ENCODE measurements around the gene OXLD1.

Gene OXLD1

GRCh38 chr17:81702934-81703746 is 36.7 kb upstream of the OXLD1 start, which contains the start of gene MRPL12:
TSS of gene MRPL12 (plus strand) at chr17:81703367. CDS start at chr17:81703502, 135 bp downstream.
- peak; percentile 82 for DNase-seq (ENCODE audit: low read depth)

DNA sequence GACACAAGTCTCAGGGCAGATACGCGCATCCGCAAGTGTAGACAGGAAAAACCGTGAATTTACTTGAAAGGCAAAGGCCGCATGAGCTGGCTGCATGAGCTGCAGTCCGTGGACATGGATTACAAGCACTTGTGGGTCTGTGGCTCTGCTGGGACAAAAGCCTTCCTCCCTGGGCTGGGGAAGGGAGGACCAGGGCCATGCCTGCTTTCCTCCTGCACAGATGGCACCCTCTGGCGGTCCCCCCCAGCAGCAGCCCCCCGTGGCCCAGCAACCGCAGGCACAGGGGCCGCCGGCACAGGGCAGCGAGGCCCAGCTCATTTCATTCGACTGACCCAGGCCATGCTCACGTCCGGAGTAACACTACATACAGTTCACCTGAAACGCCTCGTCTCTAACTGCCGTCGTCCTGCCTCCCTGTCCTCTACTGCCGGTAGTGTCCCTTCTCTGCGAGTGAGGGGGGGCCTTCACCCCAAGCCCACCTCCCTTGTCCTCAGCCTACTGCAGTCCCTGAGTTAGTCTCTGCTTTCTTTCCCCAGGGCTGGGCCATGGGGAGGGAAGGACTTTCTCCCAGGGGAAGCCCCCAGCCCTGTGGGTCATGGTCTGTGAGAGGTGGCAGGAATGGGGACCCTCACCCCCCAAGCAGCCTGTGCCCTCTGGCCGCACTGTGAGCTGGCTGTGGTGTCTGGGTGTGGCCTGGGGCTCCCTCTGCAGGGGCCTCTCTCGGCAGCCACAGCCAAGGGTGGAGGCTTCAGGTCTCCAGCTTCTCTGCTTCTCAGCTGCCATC is 35.1 kb upstream of the OXLD1 start:
- DNase-seq (ENCODE audit: low read depth) = no peak

DNA sequence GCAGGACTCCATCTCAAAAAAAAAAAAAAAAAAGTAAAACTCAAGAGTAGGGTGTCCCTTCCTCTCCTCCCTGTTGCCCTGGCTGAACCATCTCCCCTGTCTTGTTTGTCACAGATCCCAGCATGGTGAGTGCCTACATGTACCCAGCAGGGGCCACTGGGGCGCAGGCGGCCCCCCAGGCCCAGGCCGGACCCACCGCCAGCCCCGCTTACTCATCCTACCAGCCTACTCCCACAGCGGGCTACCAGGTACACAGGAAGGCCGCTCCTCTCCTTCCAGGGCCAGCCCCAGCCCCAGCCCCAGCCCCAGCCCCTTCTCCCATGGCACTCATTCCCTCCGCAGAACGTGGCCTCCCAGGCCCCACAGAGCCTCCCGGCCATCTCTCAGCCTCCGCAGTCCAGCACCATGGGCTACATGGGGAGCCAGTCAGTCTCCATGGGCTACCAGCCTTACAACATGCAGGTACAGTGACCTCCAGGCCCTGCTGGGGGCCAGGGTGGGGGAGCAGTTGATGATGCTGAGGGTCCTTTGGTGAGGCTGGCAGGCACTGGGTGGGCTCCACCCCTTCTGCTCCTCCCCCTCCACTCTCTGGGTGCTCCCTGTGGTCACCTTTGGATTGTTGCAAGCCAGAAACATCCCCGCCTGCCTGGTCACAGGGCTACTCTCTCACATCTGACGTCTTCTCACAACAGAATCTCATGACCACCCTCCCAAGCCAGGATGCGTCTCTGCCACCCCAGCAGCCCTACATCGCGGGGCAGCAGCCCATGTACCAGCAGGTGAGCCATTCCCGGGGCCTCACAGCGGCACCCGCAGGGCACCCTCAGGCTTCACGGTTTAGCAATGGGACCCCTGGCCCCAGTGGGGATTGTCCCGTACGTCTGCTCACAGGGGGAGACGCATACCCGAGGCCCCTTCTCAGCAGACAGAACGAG is 34.2 kb upstream of the OXLD1 start:
- DNase-seq (ENCODE audit: low read depth) = no peak

GRCh38 chr17:81697261-81698044 is 31.0 kb upstream of the OXLD1 start:
- no peak for DNase-seq (ENCODE audit: low read depth)

DNA sequence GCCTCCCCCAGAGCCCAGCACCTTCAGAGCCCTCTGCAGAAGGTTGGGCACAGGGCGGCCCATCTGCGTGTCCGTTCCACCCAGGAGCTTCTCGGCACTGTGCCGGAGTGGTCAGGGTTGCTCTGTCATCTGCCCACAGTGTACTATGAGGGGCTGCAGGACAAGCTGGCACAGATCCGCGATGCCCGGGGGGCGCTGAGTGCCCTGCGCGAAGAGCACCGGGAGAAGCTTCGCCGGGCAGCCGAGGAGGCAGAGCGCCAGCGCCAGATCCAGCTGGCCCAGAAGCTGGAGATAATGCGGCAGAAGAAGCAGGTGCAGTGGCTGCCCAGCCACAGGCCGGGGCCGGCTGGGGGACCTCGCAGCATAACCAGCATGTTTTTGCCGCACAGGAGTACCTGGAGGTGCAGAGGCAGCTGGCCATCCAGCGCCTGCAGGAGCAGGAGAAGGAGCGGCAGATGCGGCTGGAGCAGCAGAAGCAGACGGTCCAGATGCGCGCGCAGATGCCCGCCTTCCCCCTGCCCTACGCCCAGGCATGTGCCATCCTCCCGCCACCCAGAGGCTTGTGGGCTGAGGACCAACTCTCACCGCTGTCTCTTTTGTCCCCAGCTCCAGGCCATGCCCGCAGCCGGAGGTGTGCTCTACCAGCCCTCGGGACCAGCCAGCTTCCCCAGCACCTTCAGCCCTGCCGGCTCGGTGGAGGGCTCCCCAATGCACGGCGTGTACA is 30.0 kb upstream of the OXLD1 start:
- no peak for DNase-seq (ENCODE audit: low read depth)

- no peak for DNase-seq (ENCODE audit: low read depth)
These were observed 29.4 kb upstream of the OXLD1 start for GRCh38 chr17:81695801-81696200.

DNA sequence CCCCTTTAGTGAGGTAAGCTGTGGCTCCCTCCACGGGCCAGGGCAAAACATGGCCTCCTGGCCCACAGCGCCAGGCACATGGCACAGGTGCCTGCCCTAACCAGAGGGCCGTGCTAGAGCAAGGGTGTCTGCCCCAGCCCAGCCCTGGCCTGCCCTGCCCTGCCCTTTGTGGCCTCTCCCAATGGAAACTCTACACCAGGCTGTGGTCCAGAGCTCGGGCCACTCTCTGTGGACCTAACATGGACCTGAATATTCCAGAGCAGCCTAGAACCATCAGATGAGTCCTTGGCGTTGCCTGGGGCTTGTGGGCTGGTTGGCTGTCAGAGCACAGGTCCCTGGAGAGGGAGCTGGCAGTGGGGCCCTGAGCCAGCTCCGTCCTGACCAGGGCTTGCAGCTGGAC is 28.8 kb upstream of the OXLD1 start:
- no peak for DNase-seq (ENCODE audit: low read depth)

DNA sequence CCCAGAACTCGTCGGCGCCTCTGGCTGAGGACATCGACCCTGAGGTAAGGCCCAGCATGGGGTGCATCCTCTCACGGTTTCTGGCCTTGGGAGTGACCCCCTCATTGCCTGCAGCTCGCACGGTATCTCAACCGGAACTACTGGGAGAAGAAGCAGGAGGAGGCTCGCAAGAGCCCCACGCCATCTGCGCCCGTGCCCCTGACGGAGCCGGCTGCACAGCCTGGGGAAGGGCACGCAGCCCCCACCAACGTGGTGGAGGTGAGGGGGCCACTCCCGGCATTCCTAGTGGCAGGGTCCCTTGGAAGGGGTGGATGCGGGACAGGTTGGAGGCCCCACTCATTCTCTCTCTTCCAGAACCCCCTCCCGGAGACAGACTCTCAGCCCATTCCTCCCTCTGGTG is 28.4 kb upstream of the OXLD1 start:
- DNase-seq (ENCODE audit: low read depth) = no peak

- no peak for DNase-seq (ENCODE audit: low read depth)
These were observed 27.3 kb upstream of the OXLD1 start for GRCh38 chr17:81693509-81694210.

DNA sequence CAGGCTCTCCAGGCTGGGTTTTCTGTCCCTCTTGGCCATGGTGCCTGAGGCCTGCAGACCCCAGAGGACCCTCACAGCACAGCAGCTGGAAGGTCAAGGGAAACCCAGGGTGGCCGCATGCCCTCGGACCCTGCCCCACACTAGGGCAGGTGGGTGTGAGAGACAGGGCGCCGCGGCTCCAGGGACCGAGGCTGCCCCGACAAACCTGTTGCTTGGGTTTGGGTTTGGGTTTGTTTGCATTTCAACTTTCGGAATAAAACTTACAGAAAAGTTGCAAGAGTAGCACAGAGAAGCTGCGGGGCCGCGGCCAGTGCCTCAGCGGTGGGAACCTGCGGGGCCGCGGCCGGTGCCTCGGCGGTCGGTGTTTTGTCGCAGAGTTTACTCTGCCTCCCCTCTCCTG is 25.2 kb upstream of the OXLD1 start:
- DNase-seq (ENCODE audit: low read depth) = no peak

DNA sequence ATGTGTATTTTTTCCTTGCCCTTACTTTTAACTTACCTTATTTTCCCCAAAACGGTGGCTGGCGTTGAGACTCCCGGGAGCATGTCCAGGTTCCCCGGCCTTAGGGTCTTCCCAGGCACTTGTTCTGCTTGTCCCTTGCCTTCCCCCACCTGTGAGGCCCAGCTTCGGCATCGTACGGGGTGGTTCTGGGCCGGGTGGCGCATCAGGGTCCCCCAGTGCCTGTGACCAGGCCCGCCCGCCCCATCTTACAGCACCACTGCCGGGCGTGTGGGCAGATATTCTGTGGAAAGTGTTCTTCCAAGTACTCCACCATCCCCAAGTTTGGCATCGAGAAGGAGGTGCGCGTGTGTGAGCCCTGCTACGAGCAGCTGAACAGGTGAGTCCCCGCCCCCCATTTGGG is 24.8 kb upstream of the OXLD1 start:
- no peak for DNase-seq (ENCODE audit: low read depth)

GRCh38 chr17:81690549-81690948 is 24.1 kb upstream of the OXLD1 start:
- DNase-seq (ENCODE audit: low read depth) = no peak

GRCh38 chr17:81690066-81690465 is 23.7 kb upstream of the OXLD1 start:
- no peak for DNase-seq (ENCODE audit: low read depth)

DNA sequence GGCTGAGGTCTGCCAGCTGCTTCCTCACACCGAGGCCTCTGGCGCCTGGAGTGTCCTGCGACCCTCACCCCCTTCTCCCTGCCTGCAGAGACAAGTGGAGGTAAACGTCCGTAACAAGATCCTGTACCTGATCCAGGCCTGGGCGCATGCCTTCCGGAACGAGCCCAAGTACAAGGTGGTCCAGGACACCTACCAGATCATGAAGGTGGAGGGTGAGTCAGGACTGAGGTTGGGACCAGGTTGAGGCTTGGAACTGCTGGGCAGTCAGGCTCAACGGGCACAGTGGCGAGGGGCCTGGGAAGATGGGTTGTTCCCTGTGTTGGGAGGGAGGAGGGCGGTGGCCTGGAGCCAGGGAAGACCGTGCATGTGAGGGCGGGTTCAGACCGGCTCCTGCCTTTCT is 22.2 kb upstream of the OXLD1 start:
- DNase-seq (ENCODE audit: low read depth) = no peak

GRCh38 chr17:81687770-81688541 is 21.6 kb upstream of the OXLD1 start:
- DNase-seq (ENCODE audit: low read depth) = no peak

DNA sequence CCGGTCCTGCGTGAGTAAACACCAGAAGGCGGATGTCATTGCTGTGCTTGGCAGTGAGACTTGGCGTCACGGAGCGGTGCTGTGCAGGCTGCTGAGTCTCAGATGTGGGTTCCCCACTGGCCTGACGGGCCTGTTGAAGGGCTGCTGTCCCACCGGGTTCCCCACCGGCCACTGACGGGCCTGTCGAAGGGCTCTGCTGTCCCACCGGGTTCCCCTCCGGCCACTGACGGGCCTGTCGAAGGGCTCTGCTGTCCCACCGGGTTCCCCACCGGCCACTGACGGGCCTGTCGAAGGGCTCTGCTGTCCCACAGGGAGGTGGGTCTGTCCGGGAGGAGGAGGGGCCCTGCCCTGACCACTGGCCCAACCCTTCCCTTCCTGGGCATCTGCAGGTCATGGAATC is 20.2 kb upstream of the OXLD1 start:
- no peak for DNase-seq (ENCODE audit: low read depth)

- DNase-seq (ENCODE audit: low read depth) = peak; percentile 49
These were observed 18.7 kb upstream of the OXLD1 start for GRCh38 chr17:81685108-81685507.

- no peak for DNase-seq (ENCODE audit: low read depth)
These were observed 18.1 kb upstream of the OXLD1 start for GRCh38 chr17:81684442-81684911.

All from stimulated activated CD4-positive, alpha-beta T cell treated with anti-CD3 and anti-CD28 coated beads, Interleukin-2, amount 100 ng/mL, for 4 hours (primary cell).